OCI-LY1 (cell line): ENCODE results near the gene STARD5.

Source experiments
- H2AFZ ChIP-seq: fragments of 200-600 bp; sonication (generic), shearing (Covaris generic); 2 replicates; pipeline ENCODE4 v1.6.0; 2014; ENCODE audit warnings: antibody characterized with exemption, mild to moderate bottlenecking, low read length
- H3F3A ChIP-seq: fragments of 200-600 bp; sonication (generic), shearing (Covaris generic); 2 replicates; pipeline ENCODE4 v1.6.0; 2014; ENCODE audit warnings: mild to moderate bottlenecking, antibody characterized with exemption, low read length, moderate library complexity; ENCODE audit not compliant: insufficient read depth
- H3K27ac ChIP-seq: fragments of 200-600 bp; sonication (generic); 2 replicates; pipeline ENCODE4 v1.5.1; 2014; ENCODE audit warnings: low read length, mixed run types, mild to moderate bottlenecking, low read depth; ENCODE audit not compliant: poor library complexity, severe bottlenecking
- H3K27me3 ChIP-seq: fragments of 200-600 bp; sonication (generic); 2 replicates; pipeline ENCODE4 v1.6.0; 2014; ENCODE audit warnings: antibody characterized with exemption, mild to moderate bottlenecking, low read length, moderate library complexity; ENCODE audit not compliant: insufficient read depth
- H3K36me3 ChIP-seq: fragments of 200-600 bp; sonication (generic); 2 replicates; pipeline ENCODE4 v1.6.1; 2014; ENCODE audit warnings: mild to moderate bottlenecking, antibody characterized with exemption, low read length, moderate library complexity, mixed read lengths; ENCODE audit not compliant: insufficient read depth
- H3K4me1 ChIP-seq: fragments of 200-600 bp; sonication (generic); 2 replicates; pipeline ENCODE4 v1.5.1; 2014; ENCODE audit warnings: mild to moderate bottlenecking, low read length, moderate library complexity; ENCODE audit not compliant: insufficient read depth, severe bottlenecking
- H3K4me2 ChIP-seq: fragments of 200-600 bp; sonication (generic), shearing (Covaris generic); 2 replicates; pipeline ENCODE4 v1.6.1; 2014; ENCODE audit warnings: low read length
- H3K4me3 ChIP-seq: fragments of 200-600 bp; sonication (generic); 2 replicates; pipeline ENCODE4 v1.5.1; 2014; ENCODE audit warnings: low read length, low read depth, mild to moderate bottlenecking, mixed read lengths; ENCODE audit not compliant: poor library complexity, severe bottlenecking
- H3K79me2 ChIP-seq: fragments of 200-600 bp; shearing (Covaris generic); 2 replicates; pipeline ENCODE4 v1.6.1; 2016; ENCODE audit warnings: mixed run types, low read length, mixed read lengths; ENCODE audit not compliant: insufficient read depth
- H3K9ac ChIP-seq: fragments of 200-600 bp; sonication (generic), shearing (Covaris generic); 2 replicates; pipeline ENCODE4 v1.6.1; 2014; ENCODE audit warnings: mild to moderate bottlenecking, low read length, mixed read lengths
- H3K9me2 ChIP-seq: fragments of 200-600 bp; sonication (generic), shearing (Covaris generic); 2 replicates; pipeline ENCODE4 v1.6.1; 2014; ENCODE audit warnings: low read depth, mild to moderate bottlenecking, low read length, mixed read lengths
- H3K9me3 ChIP-seq: fragments of 200-600 bp; shearing (Covaris generic); 2 replicates; pipeline ENCODE4 v1.6.1; 2014; ENCODE audit warnings: low read length, mixed read lengths
- H4K20me1 ChIP-seq: fragments of 200-600 bp; sonication (generic), shearing (Covaris generic); 2 replicates; pipeline ENCODE4 v1.6.0; 2016; ENCODE audit warnings: mild to moderate bottlenecking, low read length; ENCODE audit not compliant: insufficient read depth
- CTCF ChIP-seq: fragments of 200-600 bp; sonication (generic), shearing (Covaris generic); IDR thresholded peaks from 2 replicates; pipeline ENCODE4 v1.5.1; 2017; ENCODE audit warnings: mild to moderate bottlenecking, antibody characterized with exemption, low read length, moderate library complexity, mixed read lengths
- EZH2 ChIP-seq: fragments of 200-600 bp; sonication (generic), shearing (Covaris generic); IDR thresholded peaks from 2 replicates; pipeline ENCODE4 v1.8.0; 2017; ENCODE audit warnings: borderline replicate concordance, mixed run types, mild to moderate bottlenecking, antibody characterized with exemption, low read length, moderate library complexity, mixed read lengths

STARD5 gene

DNA sequence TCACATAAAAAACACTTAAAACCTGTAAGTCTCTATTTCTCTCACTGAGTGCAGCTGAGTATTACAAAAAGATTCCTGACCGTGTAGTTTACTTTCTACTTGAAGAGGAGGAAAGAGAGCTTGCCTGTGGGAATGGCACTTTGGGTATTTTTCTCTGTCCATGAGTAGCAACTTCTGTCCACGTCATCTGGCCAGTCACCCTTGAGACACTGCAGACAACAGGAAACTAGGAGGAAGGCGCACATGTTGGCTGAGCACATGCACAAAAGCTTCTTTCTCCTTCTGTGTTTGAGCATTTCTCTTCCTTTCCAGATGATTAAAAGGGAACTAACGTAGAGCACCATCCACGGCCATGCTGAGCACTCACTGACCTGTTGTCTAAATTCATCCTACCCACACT lies 19.7 kb downstream of the STARD5 start:
- Histone ChIP-seq H3K4me2 (peak overlapping the region; percentile 11; the same call in 1 of the 2 replicates), H3K4me1 (peaks cover 57% of the 10 kb centered on the region), H3K9ac (peak overlapping the region; percentile 17; the same call in 1 of the 2 replicates), H2AFZ (no peak overlapping the region), H3K9me3 (no peaks in the 10 kb centered on the region), H3K27ac (peak overlapping the region; percentile 71), H3F3A (no peaks in the 10 kb centered on the region), H3K4me3 (no peak overlapping the region), H3K36me3 (peaks cover 97% of the 10 kb centered on the region), H3K9me2 (no peaks in the 10 kb centered on the region), H3K79me2 (peaks cover under 1% of the 10 kb centered on the region), H4K20me1 (no peaks in the 10 kb centered on the region), H3K27me3 (no peaks in the 10 kb centered on the region)
- TF ChIP-seq EZH2: no peak
- no peak for TF ChIP-seq CTCF

DNA sequence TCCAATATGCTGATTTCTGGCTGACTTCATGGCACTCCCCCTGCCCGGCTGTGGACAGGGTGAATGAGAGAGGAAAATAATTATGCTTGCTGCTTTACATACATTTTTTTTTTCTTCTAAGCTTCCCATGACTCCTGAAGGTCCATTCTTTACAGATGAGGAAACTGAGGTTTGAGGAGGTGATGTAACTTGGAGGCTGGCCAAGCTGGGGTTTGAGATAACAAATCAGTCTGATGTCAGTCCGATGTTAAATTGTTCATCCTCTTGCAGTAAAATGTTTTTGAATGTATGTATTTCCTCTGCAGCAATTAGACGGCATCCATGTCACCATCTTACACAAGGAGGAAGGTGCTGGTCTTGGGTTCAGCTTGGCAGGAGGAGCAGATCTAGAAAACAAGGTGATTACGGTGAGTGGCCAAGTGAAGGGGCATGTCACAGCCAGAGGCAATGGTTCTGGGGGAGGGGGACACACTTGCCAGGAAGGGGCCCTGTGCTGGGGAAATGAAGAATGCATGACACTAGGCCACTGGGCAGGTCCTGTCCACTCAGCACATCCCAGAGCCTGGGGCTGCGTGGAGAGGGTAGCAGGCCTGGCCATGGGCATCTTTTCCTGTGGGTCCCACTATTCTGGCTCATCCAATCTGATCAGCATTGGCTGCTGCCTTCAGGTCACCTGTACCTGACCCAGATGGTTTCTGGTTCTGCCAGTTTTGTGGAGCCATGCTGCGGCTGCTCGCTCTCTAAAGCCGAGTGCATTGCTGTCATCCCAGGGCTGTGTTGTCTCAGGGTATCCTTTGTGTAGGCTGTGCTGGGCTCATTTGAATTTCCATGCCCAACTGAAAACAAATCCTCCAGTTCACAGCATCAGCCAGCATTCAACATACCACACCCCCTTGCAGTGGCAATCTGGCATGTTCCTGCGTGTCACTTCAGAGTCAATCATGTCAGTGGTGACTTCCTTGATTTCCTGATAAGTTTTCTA lies 20.4 kb downstream of the STARD5 start:
- Histone ChIP-seq H3F3A (no peaks in the 10 kb centered on the region), H3K4me1 (peaks cover 64% of the 10 kb centered on the region), H3K27ac (peak overlapping the region; percentile 96), H3K27me3 (no peaks in the 10 kb centered on the region), H3K9ac (peak overlapping the region; percentile 17; the same call in 1 of the 2 replicates), H3K9me3 (no peaks in the 10 kb centered on the region), H2AFZ (no peak overlapping the region), H3K9me2 (no peaks in the 10 kb centered on the region), H3K36me3 (peaks cover 95% of the 10 kb centered on the region), H3K79me2 (peaks cover 5% of the 10 kb centered on the region), H3K4me2 (peak overlapping the region; percentile 89; the same call in 1 of the 2 replicates), H3K4me3 (peak overlapping the region; percentile 68), H4K20me1 (no peaks in the 10 kb centered on the region)
- TF ChIP-seq EZH2 (no peak), CTCF (no peak)

DNA sequence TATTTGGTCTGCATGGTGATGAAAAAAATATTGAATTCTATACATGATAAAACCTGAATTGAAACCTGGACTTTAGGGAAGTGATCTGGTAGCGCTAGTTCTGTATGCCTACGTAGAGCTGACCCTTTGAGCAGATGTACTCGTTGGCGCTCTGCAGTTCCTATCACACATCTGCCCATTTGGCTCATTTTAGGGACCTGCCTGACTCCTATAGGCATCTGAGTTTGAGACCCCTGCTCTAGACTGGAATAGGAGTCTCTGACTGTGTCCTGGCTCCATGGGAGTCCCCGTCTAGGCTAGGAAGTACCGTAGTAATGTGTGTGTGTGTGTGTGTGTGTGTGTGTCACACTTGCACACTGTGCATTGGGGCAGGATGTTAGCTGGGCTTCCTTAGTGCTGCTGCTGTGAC lies 21.2 kb downstream of the STARD5 start:
- Histone ChIP-seq H3K9me2 (no peaks in the 10 kb centered on the region), H3K27ac (peak overlapping the region; percentile 96), H3K79me2 (peaks cover 6% of the 10 kb centered on the region), H3K4me2 (peak overlapping the region; percentile 89), H3K36me3 (peaks cover 87% of the 10 kb centered on the region), H3F3A (no peaks in the 10 kb centered on the region), H3K4me1 (peaks cover 72% of the 10 kb centered on the region), H3K27me3 (no peaks in the 10 kb centered on the region), H3K9me3 (no peaks in the 10 kb centered on the region), H2AFZ (no peak overlapping the region), H3K4me3 (peak overlapping the region; percentile 68), H4K20me1 (no peaks in the 10 kb centered on the region), H3K9ac (no peak overlapping the region; the same call in 1 of the 2 replicates)
- TF ChIP-seq CTCF (no peak), EZH2 (no peak)
